Measurements from ENCODE around the gene ZC3H18. TPM values are rescaled to one million over a fixed set of nuclear protein-coding genes. Genes with fewer than 3 reads are reported as not detected.

Gene ZC3H18
- total and polyA plus RNA-seq, 2 experiments from 2014 or later: 16.8 to 37.1 TPM

DNA sequence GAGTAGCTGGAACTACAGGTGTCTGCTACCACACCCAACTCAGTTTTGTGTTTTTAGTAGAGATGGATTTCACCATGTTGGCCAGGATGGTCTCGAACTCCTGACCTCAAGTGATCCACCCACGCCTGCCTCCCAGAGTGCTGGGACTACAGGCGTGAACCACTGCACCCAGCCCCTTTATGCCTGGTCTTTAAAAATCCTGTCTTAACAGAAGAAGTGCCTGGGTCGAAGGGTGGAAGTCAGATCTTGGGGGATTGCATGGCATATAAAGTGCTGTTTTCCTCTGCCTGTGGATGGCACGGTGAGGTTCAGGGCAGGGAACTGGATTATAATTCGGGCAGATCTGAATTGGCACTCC is 30.3 kb downstream of the ZC3H18 start:
- 100% methylated on average over 6 of the region's 6 CpGs for WGBS (ENCODE audit: low lambda C conversion rate, missing lambda C conversion rate)
- Histone ChIP-seq H2AFZ (no peak overlapping the region), H4K20me1 (ENCODE audit: insufficient read depth, poor library complexity, severe bottlenecking) (peaks cover 3% of the 10 kb centered on the region), H3K9me2 (replicated peaks; ENCODE audit: insufficient read depth) (no peaks in the 10 kb centered on the region), H3K36me3 (replicated peaks; ENCODE audit: insufficient read depth, low read depth) (no peaks in the 10 kb centered on the region), H3K79me2 (no peaks in the 10 kb centered on the region), H3K27me3 (no peaks in the 10 kb centered on the region), H3K4me1 (ENCODE audit: insufficient read depth) (no peaks in the 10 kb centered on the region), H3K4me3 (no peak overlapping the region), H3K27ac (no peak overlapping the region), H3K9me3 (ENCODE audit: low read depth) (no peaks in the 10 kb centered on the region), H3K4me2 (no peak overlapping the region)
- no peak for TF ChIP-seq EZH2phosphoT487 (IDR thresholded peaks at IDR 0.05; ENCODE audit: low read depth, severe bottlenecking, unreplicated experiment)
- TF ChIP-seq EZH2 (IDR thresholded peaks at IDR 0.05; ENCODE audit: borderline replicate concordance): no peak
- TF ChIP-seq, protein P1, sequence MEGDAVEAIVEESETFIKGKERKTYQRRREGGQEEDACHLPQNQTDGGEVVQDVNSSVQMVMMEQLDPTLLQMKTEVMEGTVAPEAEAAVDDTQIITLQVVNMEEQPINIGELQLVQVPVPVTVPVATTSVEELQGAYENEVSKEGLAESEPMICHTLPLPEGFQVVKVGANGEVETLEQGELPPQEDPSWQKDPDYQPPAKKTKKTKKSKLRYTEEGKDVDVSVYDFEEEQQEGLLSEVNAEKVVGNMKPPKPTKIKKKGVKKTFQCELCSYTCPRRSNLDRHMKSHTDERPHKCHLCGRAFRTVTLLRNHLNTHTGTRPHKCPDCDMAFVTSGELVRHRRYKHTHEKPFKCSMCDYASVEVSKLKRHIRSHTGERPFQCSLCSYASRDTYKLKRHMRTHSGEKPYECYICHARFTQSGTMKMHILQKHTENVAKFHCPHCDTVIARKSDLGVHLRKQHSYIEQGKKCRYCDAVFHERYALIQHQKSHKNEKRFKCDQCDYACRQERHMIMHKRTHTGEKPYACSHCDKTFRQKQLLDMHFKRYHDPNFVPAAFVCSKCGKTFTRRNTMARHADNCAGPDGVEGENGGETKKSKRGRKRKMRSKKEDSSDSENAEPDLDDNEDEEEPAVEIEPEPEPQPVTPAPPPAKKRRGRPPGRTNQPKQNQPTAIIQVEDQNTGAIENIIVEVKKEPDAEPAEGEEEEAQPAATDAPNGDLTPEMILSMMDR (IDR thresholded peaks at IDR 0.05; ENCODE audit: poor library complexity): no peak
- DNase-seq (ENCODE audit: low spot score): no peak

DNA sequence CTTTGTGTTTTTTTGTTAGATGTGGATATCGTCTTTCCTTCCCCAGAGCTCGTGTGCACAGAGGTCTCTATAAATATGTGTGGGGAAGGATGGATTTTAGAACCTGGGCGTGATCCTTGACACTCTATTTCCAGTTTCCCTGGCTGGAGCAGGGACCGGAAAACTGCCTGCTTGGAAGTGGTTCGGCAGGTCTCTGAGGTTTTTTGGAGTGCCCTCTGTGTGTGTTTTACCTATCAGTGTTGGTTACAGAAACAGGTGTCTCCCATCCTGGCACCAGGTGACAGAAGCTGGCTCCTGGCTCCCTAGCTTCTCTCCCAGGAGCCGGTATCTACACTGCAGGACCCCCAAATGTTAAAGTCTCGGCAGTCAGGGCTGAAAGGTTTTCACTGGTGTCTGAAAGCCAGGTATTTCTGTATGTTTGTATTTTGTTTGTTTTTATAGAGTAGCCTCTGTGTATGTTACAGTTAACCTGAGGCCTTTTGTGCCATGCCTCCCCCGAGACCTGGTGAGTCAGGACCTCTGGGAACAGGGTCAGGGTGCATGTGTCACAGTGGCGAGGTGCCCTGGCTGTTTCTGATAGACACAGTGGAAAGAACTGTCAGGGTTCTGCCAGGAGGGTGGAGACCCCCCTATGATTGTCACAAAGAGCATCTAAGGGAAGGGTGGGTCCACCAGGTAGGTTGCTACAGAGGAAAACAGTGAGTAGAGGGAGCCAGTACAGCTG is 31.3 kb downstream of the ZC3H18 start:
- no peaks in the 10 kb centered on the region for H3K9me2 ChIP-seq (replicated peaks; ENCODE audit: insufficient read depth)
- no peaks in the 10 kb centered on the region for H3K27me3 ChIP-seq
- H4K20me1 ChIP-seq (ENCODE audit: insufficient read depth, poor library complexity, severe bottlenecking): peaks cover 3% of the 10 kb centered on the region
- no peak overlapping the region for H3K27ac ChIP-seq
- no peak overlapping the region for H2AFZ ChIP-seq
- TF ChIP-seq EZH2 (IDR thresholded peaks at IDR 0.05; ENCODE audit: borderline replicate concordance) (no peak), EZH2phosphoT487 (IDR thresholded peaks at IDR 0.05; ENCODE audit: low read depth, severe bottlenecking, unreplicated experiment) (no peak)
- TF ChIP-seq, protein P1 (IDR thresholded peaks at IDR 0.05; ENCODE audit: poor library complexity): no peak
- 91% methylated on average over 9 of the region's 9 CpGs for WGBS (ENCODE audit: low lambda C conversion rate, missing lambda C conversion rate)
- no peak overlapping the region for H3K4me2 ChIP-seq
- H3K36me3 ChIP-seq (replicated peaks; ENCODE audit: insufficient read depth, low read depth): no peaks in the 10 kb centered on the region
- no peak for DNase-seq (ENCODE audit: low spot score)
- no peaks in the 10 kb centered on the region for H3K79me2 ChIP-seq
- no peaks in the 10 kb centered on the region for H3K9me3 ChIP-seq (ENCODE audit: low read depth)
- H3K4me1 ChIP-seq (ENCODE audit: insufficient read depth): no peaks in the 10 kb centered on the region
- H3K4me3 ChIP-seq: no peak overlapping the region

DNA sequence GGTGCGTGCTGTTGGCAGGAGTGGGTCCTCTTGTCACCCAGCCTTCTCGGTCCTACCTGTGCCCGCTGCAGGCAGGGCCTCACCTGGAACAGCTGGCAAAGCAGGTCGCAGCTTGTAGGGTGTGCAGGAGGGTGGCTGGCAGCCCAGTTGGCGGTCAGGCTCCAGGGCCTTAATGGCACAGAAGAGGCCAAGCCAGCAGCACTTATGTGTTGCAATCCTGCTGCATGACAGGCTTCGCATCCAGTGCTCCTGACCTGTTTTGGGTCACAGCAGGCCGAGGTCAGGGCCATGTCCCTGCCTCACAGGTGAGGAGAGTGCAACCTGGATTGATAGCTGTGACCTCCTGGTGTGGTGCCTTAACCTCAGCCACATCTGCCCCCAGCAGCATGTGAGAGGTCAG is 31.9 kb downstream of the ZC3H18 start:
- no peaks in the 10 kb centered on the region for H3K79me2 ChIP-seq
- H3K9me3 ChIP-seq (ENCODE audit: low read depth): no peaks in the 10 kb centered on the region
- no peaks in the 10 kb centered on the region for H3K4me1 ChIP-seq (ENCODE audit: insufficient read depth)
- no peaks in the 10 kb centered on the region for H3K36me3 ChIP-seq (replicated peaks; ENCODE audit: insufficient read depth, low read depth)
- no peak overlapping the region for H3K4me2 ChIP-seq
- H3K27ac ChIP-seq: no peak overlapping the region
- no peaks in the 10 kb centered on the region for H3K27me3 ChIP-seq
- H3K9me2 ChIP-seq (replicated peaks; ENCODE audit: insufficient read depth): no peaks in the 10 kb centered on the region
- H4K20me1 ChIP-seq (ENCODE audit: insufficient read depth, poor library complexity, severe bottlenecking): peaks cover 3% of the 10 kb centered on the region
- H2AFZ ChIP-seq: no peak overlapping the region
- DNase-seq (ENCODE audit: low spot score): no peak
- no peak overlapping the region for H3K4me3 ChIP-seq
- 95% methylated on average over 7 of the region's 7 CpGs for WGBS (ENCODE audit: low lambda C conversion rate, missing lambda C conversion rate)
- TF ChIP-seq, protein P1 (IDR thresholded peaks at IDR 0.05; ENCODE audit: poor library complexity): no peak
- TF ChIP-seq EZH2phosphoT487 (IDR thresholded peaks at IDR 0.05; ENCODE audit: low read depth, severe bottlenecking, unreplicated experiment) (no peak), EZH2 (IDR thresholded peaks at IDR 0.05; ENCODE audit: borderline replicate concordance) (no peak)
